ENCODE results near the gene DQX1.
"Not testable (repeated sequence)": the region's sequence is repeated elsewhere in the genome, so short reads cannot be mapped to it uniquely, and the experiment has no call there.

The DQX1 gene

DNA sequence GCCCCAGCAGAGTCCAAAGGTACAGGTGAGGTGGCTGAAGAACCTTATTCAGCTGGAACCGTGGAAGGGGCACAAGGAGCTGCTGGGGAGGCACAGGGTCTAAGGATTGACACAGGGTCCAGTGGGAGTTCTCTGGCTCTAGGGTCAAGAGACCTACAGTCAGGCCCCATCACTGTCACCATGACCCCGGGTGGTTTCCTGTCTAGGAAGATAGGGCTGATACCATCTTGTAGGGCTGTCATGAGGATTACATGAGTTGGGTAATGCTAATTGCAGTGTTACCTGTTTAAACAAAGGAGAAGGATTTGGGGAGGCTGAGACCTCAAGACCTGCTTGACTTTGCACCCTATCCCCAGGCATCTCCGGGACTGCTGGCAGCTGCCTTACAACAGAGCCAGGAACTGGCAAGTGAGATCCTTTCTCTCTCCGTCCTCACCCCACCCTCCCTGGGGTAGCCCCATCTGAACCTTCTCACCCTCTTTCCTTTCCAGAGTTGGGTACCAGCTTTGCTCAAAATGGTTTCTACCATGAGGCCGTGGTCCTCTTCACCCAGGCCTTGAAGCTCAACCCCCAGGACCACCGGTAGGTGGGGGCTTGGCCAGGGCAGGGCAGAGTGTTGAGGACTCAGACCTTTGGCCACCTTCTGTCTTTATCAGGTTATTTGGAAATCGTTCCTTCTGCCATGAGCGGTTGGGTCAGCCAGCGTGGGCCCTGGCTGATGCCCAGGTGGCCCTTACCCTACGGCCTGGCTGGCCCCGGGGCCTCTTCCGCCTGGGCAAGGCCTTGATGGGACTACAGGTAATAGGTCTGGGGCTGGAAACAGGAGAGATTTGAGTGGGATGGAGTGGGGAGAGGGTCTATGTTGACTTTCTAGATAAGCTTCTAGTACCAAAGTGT is 34.1 kb downstream of the DQX1 start:
- no peak for DNase-seq

- no peak for DNase-seq
Observed at GRCh38 chr2:74489906-74490305, 36.1 kb downstream of the DQX1 start.

DNA sequence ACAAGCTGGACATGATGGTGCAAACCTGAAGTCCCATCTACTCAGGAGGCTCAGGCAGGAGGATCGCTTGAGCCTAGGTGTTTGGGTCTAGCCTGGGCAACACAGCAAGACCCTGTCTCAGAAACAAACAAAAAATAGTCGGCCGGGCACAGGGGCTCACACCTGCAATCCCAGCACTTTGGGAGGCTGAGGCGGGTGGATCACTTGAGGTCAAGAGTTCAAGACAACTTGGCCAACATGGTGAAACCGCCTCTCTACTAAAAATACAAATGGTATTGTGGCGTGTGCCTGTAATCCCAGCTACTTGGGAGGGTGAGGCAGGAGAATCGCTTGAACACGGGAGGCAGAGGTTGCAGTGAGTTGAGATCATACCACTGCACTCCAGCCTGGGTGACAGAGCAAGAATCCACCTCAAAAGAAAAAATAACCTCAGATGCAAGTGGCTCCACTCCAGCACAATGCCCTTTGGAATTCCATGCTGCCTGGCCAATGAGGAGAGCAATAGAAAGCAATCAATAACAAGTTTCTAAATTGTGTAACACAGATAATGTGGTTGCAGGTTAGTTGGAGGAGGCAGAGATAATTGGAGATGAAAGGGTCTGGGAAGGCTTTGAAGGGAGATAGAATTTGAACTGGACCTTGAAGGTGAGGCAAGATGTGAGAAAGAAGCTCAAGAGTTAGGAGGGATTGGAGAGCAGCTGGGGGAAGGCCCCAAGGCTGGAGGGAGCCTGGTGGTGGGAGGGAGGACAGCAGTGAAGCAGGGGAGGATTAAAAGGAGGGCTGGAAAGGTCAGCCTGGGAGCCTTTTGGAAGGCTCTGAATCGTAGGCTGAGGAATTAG is 37.2 kb downstream of the DQX1 start:
- DNase-seq = no peak

DNA sequence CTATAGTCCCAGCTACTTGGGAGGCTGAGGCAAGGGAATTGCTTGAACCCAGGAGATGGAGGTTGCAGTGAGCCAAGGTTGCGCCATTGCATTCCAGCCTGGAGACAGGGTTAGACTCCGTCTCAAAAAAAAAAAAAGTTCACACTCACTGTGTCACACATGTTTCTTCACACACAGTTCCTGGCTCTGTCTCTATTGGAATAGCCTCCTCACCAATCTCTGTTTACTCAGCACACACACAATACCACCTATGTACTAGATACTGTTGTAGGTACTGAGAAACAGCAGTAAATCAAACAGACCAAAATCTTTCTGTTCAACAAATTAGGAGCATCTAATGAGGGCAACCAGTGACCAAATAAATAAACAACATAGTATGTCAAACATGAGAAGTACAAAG is 39.9 kb downstream of the DQX1 start:
- no peak for DNase-seq

DNA sequence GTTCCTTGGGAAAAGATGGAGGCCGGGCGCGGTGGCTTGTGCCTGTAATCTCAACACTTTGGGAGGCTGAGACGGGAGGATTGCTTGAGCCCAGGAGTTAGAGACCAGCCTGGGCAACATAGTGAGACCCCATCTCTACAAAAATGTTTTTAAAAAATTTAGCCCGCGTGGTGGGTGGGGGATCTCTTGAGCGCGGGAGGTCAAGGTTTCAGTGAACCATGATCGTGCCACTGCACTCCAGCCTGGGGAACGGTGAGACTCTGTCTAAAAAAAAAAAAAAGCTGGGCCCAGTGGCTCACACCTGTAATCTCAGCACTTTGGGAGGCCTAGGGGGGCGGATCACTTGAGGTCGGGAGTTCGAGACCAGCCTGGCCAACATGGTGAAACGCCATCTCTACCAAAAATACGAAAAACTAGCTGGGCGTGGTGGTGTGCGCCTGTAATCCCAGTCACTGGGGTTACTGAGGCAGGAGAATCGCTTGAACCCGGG is 42.3 kb downstream of the DQX1 start:
- not testable (repeated sequence) for DNase-seq

DNA sequence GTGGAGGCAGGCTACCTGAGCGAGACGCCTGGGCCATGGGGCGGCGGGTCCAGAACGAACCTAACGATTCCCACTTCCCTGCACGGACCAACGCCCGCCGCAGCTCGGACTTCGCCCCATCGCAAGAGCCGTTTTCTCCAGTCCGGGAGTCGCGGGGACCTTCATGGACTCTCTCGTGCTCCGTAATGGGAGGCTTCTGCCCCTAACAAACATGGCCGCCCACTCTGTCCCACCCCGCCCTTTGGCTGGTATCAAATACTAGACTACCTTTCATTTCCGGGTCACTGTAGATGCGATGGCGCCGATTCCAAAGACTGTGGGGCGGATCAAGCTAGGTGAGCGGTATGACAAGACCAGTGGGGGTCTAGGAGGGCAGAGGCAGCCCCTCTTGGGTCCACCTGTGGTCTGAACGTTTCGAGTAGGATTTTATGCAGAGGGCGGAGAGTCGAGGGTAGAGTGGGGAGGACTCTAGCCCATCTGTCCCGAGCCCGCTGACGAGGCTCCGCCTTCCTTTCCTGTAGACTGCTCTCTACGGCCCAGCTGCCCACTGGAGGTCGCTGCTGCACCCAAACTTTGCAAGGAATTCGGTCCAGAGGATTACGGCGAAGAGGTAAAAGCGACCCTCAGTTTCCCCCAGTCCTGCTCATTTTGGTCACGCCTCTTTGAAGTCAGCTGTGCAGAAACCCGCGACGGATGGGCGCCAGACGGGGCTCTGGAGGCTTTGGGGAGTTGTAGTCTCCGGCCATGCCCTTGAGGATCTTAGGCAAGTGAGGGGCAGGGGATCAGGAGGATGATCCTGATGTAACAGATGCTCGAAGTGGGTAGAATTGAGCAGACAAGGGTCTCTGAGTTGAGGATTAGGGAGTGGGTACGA is 43.0 kb downstream of the DQX1 start, which contains the start of the genes CCDC142 and TTC31:
TSS of gene CCDC142 (minus strand) at position 198 of the 874 bp plus-strand sequence. CDS start at position 37, 161 bp downstream.
TSS of gene TTC31 (plus strand) at position 281 of the 874 bp plus-strand sequence. CDS start at position 296, 15 bp downstream.
- DNase-seq = peak; percentile 94

GRCh38 chr2:74481961-74482800 is 43.9 kb downstream of the DQX1 start:
- peak; percentile 59 for DNase-seq

DNA sequence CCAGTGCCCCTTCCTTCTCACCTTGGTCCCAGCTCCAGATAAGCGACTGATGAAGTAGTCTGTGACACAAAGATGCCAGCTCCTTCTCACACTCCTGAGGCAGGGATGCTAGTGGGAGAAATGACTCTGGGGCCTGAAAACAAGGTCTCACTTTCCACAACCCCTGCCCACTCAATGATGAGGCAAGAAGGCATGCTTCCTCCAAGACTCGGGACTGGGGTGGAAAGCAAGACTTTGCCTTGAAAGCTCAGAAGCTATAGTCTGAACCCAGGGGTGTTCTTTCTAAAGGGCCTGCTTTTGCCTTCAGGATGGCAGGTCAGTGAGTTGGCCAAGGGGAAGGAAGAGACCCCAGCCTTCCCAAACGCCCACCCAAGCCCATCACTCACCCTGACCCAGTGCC is 44.6 kb downstream of the DQX1 start:
- DNase-seq = no peak

GRCh38 chr2:74474899-74475298 is 51.1 kb downstream of the DQX1 start:
- no peak for DNase-seq

DNA sequence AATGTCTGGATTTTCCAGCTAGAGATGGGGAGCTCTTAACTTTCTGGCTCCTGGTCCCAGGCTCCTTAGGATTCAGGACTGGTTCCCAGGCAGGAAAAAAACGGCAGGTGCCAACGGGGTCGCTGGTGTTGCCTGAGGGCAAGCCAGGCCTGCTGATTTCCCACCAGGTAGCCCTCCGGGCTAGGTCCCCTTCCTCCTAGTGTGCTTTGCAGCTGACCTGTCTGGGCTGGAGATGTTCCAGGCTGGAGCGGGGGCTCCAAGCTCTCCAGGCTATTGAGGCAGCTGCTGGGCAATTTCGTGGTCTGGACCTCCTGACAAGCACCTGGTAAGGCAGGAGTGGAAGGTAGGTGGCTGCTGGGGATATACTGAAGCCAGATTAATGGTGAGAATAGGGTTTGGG is 51.5 kb downstream of the DQX1 start:
- no peak for DNase-seq

DNA sequence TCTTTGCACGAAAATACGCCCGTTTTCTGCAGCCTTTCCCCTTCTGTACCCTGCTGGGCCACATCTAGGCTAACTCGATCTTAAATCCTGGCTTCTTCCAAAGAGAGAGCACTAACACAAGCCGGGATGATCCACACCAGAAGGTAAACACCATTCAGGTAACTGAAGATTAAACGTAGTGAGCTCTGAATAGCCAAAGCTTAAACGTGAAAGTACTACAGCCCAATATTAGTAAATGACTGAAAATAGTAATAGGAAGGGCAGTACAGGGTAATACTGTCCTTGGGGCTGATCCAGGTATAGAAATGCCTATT is 53.1 kb downstream of the DQX1 start:
- no peak for DNase-seq

- DNase-seq = peak; percentile 92
Observed at GRCh38 chr2:74472086-74472944, 53.7 kb downstream of the DQX1 start, which contains the start of gene MRPL53. MRPL53 (minus strand) TSS chr2:74472680; CDS start chr2:74472660, 20 bp downstream.

DNA sequence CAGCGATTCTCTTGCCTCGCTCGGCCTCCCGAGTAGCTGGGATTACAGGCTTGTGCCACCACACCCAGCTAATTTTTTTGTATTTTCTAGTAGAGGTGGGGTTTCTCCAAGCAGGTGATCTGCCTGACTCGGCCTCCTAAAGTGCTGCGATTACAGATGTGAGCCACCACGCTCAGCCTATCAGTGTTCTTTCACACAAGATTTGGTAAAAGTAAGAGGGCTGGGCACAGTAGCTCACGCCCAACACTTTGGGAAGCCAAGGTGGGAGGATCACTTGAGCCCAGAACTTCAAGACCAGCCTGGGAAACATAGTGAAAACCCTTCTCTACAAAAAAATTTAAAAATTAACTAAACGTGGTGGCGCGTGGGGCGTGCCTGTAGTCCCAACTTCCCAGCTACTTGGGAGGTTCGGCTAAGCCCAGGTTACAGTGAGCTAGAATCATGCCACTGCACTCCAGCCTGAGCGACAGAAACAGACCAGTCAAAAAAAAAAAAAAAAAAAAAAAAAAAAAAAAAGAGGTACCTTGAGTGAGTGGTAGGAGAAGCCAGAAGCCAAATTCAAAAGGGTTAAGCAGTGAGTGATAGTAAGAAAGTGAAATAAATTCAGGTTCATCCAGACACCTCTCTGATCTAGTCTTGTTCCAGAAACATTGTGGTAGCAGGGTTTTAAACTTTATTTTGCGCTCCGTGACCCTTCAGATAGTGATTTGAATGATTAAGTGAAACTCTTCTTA is 54.5 kb downstream of the DQX1 start:
- DNase-seq = no peak

- DNase-seq = not testable (repeated sequence)
Observed at GRCh38 chr2:74470742-74471141, 55.3 kb downstream of the DQX1 start.
